Vagina (tissue), 2 donors: Measurements from ENCODE around the gene CIAO2B.

Experiments used
- POLR2A ChIP-seq, 2 donors: fragments of 450-650 bp; IDR thresholded peaks; one replicate each; pipeline ENCODE4 v1.6.1; 2017; ENCODE audit warnings: antibody characterized with exemption in 2 of 2, mild to moderate bottlenecking in 2 of 2, moderate library complexity in 2 of 2
- TF ChIP-seq, protein P1 (sequence below), 3 experiments: fragments of 450-650 bp in 2 of 3; fragments of 200-600 bp in 1 of 3; sonication (generic) in 1 of 3; IDR thresholded peaks; one replicate each; pipeline ENCODE4 v1.5.1; 2017 to 2019; ENCODE audit warnings: antibody characterized with exemption in 3 of 3, mild to moderate bottlenecking in 2 of 3, moderate library complexity in 2 of 3

DNA sequence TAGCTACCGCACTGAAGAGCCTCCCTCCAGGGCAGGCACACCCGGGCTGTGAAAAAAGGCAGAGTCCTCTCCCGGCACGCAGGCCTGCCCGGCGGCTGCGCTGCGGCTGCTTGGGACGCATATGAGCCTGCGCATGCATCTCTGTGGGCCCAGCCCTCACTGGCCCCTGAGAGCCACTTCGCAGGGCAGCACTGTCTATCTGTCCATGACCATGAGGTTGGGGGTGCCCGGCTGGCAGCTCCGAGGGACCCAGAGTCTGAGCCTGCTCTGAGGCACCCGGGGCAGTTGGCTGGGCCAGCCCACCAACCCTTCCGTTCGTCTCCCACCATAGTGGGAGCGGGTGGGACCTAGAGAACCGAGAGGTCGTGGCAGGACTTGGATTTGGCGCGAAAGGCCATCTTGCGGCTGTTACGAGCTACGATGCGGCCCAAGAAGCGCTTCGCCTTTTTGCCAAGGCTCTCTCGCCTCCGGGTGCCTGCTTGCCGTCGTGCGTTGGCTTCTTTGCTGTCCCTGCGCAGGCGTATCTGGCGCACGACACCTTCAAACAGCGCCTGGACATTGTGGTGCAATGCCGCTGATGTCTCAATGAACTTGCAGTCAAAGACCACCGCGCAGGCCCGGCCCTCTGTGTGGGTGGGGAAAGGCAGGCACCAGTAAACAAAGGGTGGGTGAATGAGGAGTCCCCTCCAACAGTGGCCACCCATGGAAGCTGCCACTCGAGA, 12.3 kb downstream of the CIAO2B start:
- TF ChIP-seq, protein P1, sequence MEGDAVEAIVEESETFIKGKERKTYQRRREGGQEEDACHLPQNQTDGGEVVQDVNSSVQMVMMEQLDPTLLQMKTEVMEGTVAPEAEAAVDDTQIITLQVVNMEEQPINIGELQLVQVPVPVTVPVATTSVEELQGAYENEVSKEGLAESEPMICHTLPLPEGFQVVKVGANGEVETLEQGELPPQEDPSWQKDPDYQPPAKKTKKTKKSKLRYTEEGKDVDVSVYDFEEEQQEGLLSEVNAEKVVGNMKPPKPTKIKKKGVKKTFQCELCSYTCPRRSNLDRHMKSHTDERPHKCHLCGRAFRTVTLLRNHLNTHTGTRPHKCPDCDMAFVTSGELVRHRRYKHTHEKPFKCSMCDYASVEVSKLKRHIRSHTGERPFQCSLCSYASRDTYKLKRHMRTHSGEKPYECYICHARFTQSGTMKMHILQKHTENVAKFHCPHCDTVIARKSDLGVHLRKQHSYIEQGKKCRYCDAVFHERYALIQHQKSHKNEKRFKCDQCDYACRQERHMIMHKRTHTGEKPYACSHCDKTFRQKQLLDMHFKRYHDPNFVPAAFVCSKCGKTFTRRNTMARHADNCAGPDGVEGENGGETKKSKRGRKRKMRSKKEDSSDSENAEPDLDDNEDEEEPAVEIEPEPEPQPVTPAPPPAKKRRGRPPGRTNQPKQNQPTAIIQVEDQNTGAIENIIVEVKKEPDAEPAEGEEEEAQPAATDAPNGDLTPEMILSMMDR (IDR thresholded peaks at IDR 0.05), result no peak
- no peak for TF ChIP-seq POLR2A (IDR thresholded peaks at IDR 0.05)
